HG03575 (cell line): ENCODE measurements around the gene MICU2.

Experiments used
- ATAC-seq: cut with Tn5 transposase; IDR thresholded peaks from one replicate; pipeline ENCODE4 v1.9.1; 2021; ENCODE audit not compliant: unreplicated experiment, insufficient number of reproducible peaks, low FRiP score; ENCODE audit errors: extremely low read depth

MICU2 gene

DNA sequence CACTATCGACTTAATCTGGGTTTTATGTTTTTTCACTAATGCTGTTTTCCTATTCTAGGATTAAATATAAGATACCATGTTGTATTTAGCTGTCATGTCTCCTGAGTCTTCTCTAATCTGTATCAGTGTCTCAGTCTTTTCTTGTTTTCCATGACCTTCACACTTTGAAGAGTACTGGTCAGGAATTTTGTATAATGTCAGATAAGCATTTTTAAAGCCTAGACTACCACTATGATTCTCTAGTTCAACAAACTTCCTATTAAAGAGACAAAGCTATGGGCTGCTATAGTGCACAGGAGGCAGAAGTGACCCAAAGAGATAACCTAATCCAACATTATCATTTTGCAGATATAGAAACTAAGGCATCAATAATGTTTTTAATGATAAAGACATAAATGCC lies 81.8 kb downstream of the MICU2 start:
- no peak for ATAC-seq

- no peak for ATAC-seq
Measured at GRCh38 chr13:21518617-21519144, 85.3 kb downstream of the MICU2 start.

GRCh38 chr13:21517576-21517975 lies 86.4 kb downstream of the MICU2 start:
- no peak for ATAC-seq

DNA sequence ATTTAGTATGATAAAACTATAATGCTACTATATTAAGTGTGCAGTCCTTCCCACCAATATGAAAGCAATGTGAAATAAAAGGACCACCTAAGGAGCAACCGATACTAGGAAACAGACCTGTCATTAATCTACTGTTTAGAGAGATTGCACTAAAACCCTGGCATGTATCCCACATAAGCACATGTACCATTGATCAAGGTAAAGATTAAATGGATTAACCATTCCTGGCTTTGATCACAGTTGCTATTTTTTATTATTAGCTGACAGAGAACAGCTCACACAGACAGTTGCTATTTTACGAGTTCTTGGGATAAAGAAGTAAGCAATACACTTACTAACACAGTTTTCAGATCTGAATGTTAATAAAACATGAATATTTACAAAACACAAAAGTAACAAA lies 87.2 kb downstream of the MICU2 start:
- no peak for ATAC-seq

GRCh38 chr13:21511849-21512248 lies 92.1 kb downstream of the MICU2 start:
- no peak for ATAC-seq

DNA sequence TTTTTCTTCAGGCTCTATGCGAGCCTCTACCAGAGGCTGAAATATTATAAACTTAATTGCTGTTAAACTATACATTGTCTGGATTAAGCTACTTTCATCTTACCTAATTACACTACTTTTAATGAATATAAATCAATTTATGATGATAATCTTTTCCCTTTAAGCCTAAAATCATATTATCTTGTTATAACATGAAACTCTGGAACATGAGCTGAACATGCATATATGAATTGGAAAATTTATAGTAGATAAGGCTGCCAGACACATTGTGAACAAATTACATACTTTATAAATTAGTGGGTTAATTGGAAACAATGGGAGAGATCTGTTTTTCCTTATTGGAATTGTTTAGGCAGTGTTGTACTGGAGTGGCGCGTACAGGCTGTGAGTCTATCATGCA lies 99.6 kb downstream of the MICU2 start:
- no peak for ATAC-seq

DNA sequence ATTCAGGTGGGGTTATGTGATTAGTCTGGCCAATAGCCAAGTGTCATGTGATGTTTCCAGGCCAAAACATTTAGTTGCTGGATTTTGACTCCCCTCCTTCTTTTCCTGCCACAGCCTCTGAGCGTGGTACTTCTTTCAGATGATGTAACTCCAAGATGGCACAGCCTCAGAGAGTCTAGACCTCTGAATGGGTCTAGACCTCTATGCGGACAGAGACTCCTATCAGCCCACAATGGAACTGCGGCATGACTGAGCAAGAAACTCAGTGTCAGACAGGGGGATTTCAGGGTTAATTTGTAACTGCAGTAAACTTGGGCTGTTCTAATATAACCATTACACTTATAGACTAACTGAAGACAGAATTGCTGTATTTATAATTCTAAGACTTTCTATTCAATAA lies 102.3 kb downstream of the MICU2 start:
- no peak for ATAC-seq

DNA sequence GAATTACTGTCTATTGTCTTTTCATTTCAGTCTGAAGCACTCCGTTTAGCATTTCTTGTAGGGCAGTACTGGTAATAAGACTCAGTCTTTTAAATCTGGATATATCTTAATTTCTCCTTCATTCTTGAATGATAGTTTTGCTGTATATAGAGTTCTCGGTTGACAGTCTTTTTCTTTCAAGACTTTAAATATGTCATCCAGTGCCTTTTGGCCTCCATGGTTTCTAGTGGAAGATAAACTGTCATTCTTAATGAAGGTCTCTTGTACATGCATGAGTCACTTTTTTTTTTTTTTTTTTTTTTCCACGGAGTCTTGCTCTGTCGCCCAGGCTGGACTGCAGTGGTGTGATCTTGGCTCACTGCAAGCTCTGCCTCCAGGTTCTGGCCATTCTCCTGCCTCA lies 117.6 kb downstream of the MICU2 start:
- ATAC-seq = no peak

GRCh38 chr13:21483748-21484147 lies 120.2 kb downstream of the MICU2 start:
- no peak for ATAC-seq

- no peak for ATAC-seq
Measured at GRCh38 chr13:21481359-21481758, 122.6 kb downstream of the MICU2 start.

DNA sequence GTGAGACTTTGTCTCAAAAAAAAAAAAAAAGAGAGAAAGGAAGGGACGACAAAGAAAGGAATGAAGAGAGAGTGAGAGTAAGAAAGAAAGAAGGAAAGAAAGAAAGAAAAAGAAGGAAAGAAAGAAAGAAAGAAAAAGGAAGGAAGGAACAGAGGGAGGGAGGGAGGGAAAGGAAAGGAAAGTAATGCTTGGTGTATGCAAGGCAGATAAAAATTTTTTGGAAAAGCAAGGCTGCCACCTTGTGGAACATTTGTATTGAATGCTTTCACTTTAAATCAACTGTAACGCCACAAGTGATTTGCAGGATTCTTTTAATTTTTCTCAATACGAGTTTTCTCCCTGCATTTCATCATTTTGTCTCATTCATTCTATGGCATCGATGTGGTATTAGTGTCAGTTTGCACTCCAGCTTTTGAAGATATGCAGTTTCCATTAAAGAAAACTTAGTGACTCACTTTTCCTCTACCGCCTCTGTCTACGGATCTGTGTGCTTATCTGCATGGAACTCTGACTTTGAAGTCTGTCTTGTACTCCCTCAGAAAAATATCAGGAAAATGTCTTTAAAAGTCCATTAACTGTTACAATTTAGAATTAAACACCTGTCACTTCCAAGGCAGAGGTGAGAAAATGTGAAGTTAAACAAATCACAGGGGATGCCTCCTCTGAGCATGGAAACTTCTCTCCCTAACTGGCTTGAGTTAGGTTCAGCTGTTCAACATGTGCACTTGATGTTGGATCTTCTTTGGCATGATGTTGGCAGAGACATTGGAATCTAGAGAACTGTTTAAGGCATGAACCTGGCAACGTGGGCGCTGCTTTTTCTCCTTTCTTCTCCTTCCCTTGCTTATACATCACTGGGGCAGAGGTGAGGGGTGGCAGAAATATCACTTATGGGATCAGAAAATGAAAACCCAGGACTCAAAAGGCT lies 124.8 kb downstream of the MICU2 start:
- no peak for ATAC-seq

DNA sequence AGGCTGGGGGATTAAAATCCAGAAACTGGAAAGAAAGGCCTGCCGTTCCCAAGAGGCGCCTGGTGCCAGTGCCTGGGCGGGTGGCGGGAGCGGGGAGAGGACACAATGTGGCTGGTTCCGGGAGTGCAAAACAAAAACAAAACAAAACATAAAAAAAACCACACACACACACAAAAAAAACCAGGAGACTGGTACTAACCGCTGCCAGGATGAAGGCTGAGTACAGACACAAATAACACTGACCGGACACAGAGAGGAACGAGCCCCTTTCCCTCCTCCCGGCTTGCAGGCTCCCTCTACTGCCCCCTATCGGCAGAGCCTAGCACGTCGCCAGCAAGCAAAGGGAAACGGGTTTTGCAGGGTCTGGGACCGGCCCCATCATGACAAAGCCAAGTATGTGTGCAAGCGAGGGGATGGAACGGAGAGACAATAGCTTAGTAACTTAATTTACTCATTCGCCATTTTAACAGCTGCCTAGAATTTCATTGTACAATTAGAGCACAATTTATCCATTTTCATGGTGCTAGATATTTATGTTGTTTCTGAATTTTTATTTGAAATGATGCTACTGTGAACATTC lies 127.0 kb downstream of the MICU2 start:
- no peak for ATAC-seq

GRCh38 chr13:21475115-21475514 lies 128.9 kb downstream of the MICU2 start:
- no peak for ATAC-seq

DNA sequence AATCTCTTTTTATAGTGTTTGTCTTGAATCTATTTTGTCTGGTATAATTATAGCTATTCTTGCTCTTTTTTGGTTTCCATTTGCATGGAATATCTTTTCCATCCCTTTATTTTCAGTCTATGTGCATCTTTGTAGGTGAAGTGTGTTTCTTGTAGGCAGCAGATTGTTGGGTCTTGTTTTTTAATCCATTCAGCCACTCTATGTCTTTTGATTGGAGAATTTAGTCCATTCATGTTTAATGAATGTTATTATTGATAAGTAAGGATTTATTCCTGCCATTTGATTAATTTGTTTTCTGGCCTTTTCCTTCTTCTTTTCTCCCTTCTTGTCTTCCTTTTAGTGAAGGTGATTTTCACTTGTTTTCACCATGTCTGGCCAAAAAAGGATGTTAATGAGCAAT lies 133.2 kb downstream of the MICU2 start:
- ATAC-seq = no peak

GRCh38 chr13:21466527-21466926 lies 137.4 kb downstream of the MICU2 start:
- no peak for ATAC-seq

- no peak for ATAC-seq
Measured at GRCh38 chr13:21465710-21466160, 138.2 kb downstream of the MICU2 start.

DNA sequence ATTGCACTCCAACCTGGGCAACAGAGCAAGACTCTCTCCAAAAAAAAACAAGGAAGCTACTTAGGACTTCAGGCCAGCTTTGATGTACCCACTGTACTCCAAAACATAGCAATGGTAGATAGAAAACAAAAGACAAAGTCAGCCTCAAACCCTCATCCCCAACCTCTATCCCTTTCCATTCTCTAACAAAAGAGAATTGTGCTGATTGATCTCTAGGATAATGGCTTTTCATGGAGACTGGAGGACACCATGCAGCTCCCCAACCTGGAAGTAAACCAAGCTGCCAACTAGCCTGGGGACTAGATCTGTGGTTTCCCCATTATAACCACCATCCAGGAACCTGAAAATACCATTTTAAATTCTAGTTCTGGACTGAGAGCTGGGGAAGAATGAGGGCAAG lies 140.5 kb downstream of the MICU2 start:
- no peak for ATAC-seq

DNA sequence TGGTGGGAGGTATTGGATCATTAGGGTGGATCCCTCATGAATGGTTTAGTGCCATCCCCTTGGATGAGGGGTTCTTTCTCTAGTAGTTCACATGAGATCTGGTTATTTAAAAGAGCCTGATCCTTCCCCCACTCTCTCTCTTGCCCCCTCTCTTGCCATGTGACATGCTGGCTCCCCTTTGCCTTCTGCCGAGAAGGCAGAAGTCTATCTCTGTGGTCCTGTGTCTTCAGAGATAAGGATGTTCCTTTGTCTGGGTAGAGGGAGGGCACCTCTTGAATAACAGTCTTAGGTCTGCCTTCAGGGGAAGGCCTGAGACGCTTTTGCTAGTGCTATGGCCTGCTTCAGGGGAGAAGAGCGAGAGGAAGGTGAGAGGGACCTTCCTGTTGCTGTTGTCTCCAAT lies 142.8 kb downstream of the MICU2 start:
- no peak for ATAC-seq

- ATAC-seq = no peak
Measured at GRCh38 chr13:21458813-21459701, 144.9 kb downstream of the MICU2 start, which contains the start of gene ZDHHC20. ZDHHC20 (minus strand) TSS chr13:21459303; CDS start chr13:21459171, 132 bp downstream.
